HCT116 (cell line): ENCODE results near the gene EPB41L4A.

Source experiments
- POLR2A ChIP-seq: IDR thresholded peaks from 2 replicates; pipeline ENCODE4 v1.7.0; 2011; ENCODE audit warnings: borderline replicate concordance; ENCODE audit not compliant: insufficient read depth, insufficient read length; ENCODE audit errors: extremely low read depth
- REST ChIP-seq: IDR thresholded peaks from 2 replicates; pipeline ENCODE4 v1.6.1; 2012; ENCODE audit warnings: low read depth
- YY1 ChIP-seq: IDR thresholded peaks from 2 replicates; pipeline ENCODE4 v1.6.1; 2011; ENCODE audit warnings: low read length, low read depth, moderate library complexity, mild to moderate bottlenecking; ENCODE audit not compliant: insufficient replicate concordance; ENCODE audit errors: extremely low read depth
- TF ChIP-seq, protein P1 (sequence below), 3 experiments: fragments of 200-600 bp in 1 of 3; sonication (generic) in 1 of 3; IDR thresholded peaks in 2 of 3; conservative IDR thresholded peaks in 1 of 3; 2 replicates each; pipeline ENCODE4 v1.5.1; 2012 to 2017; ENCODE audit warnings: low read depth in 2 of 3, low read length in 2 of 3, antibody characterized with exemption in 1 of 3, borderline replicate concordance in 1 of 3, control low read depth in 1 of 3, mild to moderate bottlenecking in 1 of 3, mixed read lengths in 1 of 3, mixed run types in 1 of 3, moderate library complexity in 1 of 3; ENCODE audit not compliant: insufficient read depth in 1 of 3

DNA sequence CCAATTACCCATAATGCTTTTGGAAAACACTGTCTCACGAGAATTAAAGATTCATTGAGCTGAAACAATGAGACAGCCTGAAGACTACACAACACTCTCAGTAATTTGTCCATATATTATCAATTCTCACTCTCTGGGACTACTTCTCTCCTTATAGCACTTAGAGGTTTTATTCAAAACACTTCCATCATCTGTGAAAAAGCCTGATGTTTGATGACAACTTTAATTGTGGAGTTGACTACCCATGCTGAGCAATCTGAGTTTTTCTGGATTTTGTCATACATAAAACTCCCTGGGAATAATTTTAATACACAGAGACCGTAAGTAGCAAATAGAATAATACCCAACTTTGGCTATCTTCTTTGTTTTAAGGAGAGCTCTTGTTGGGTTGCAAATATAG is 305.5 kb downstream of the EPB41L4A start:
- TF ChIP-seq, protein P1, sequence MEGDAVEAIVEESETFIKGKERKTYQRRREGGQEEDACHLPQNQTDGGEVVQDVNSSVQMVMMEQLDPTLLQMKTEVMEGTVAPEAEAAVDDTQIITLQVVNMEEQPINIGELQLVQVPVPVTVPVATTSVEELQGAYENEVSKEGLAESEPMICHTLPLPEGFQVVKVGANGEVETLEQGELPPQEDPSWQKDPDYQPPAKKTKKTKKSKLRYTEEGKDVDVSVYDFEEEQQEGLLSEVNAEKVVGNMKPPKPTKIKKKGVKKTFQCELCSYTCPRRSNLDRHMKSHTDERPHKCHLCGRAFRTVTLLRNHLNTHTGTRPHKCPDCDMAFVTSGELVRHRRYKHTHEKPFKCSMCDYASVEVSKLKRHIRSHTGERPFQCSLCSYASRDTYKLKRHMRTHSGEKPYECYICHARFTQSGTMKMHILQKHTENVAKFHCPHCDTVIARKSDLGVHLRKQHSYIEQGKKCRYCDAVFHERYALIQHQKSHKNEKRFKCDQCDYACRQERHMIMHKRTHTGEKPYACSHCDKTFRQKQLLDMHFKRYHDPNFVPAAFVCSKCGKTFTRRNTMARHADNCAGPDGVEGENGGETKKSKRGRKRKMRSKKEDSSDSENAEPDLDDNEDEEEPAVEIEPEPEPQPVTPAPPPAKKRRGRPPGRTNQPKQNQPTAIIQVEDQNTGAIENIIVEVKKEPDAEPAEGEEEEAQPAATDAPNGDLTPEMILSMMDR (IDR thresholded peaks at IDR 0.05 in 2 of 3, conservative IDR thresholded peaks at IDR 0.05 in 1 of 3; ENCODE audit: borderline replicate concordance in 1 of 3, insufficient read depth in 1 of 3, low read depth in 2 of 3, low read length in 2 of 3), result no peak
- no peak for TF ChIP-seq POLR2A
- no peak for TF ChIP-seq YY1
- TF ChIP-seq REST, result no peak
